Breast epithelium (tissue), 4 donors: ENCODE results near the gene SOX8. TPM values are rescaled to one million over a fixed set of nuclear protein-coding genes. Genes with fewer than 3 reads are reported as not detected.

Source experiments
- DNase-seq, 2 donors: peaks; one replicate each; pipeline ENCODE4 v3.0.0-alpha.2; 2019; ENCODE audit warnings: low spot score in 2 of 2
- H3K27ac ChIP-seq, 2 donors: fragments of 200-600 bp; sonication (generic) in 1 of 2; one replicate each; pipeline ENCODE4 v1.5.1; 2016 to 2019; ENCODE audit warnings: mild to moderate bottlenecking in 1 of 2
- H3K27me3 ChIP-seq, 2 donors: fragments of 200-600 bp; sonication (generic) in 1 of 2; one replicate each; pipeline versions ENCODE4 v1.5.1 to v1.6.0; 2017 to 2019; ENCODE audit warnings: control low read depth in 1 of 2, mild to moderate bottlenecking in 1 of 2
- H3K36me3 ChIP-seq: fragments of 200-600 bp; one replicate; pipeline ENCODE4 v1.5.1; 2019
- H3K4me1 ChIP-seq, 2 donors: fragments of 200-600 bp; sonication (generic); one replicate each; pipeline ENCODE4 v1.5.1; 2016 to 2019; ENCODE audit warnings: control low read depth in 1 of 2
- H3K4me3 ChIP-seq, 3 donors: fragments of 200-600 bp; sonication (generic); 1 replicate in 2 of 3; 2 replicates in 1 of 3; pipeline ENCODE4 v1.5.1; 2016 to 2019; ENCODE audit warnings: mild to moderate bottlenecking in 3 of 3, moderate library complexity in 2 of 3
- H3K9me3 ChIP-seq, 2 donors: fragments of 200-600 bp; sonication (generic) in 1 of 2; one replicate each; pipeline ENCODE4 v1.5.1; 2016 to 2019; ENCODE audit warnings: control low read depth in 1 of 2
- POLR2A ChIP-seq: fragments of 450-650 bp; IDR thresholded peaks from one replicate; pipeline ENCODE4 v1.6.1; 2016; ENCODE audit warnings: antibody characterized with exemption, mild to moderate bottlenecking, moderate library complexity
- POLR2AphosphoS5 ChIP-seq, 3 donors: sonication (generic); formaldehyde crosslinking; IDR thresholded peaks; one replicate each; pipeline ENCODE4 v1.6.1; 2017; ENCODE audit warnings: antibody characterized with exemption in 3 of 3
- intact Hi-C: fragments of 100-400 bp; cut with DNase I; formaldehyde crosslinking; loops from one replicate; pipeline ENCODE4 v1.15.1; 2023; ENCODE audit warnings: low total_unique reads
- total RNA-seq, 3 donors: library from RNA; depleted of rRNA; stranded (reverse); fragments of >200 nt; gene quantifications; one replicate each; pipeline ENCODE4 v1.1.0, GENCODE V29; 2016
- TF ChIP-seq, protein P1 (sequence below), 3 donors: fragments of 450-650 bp; IDR thresholded peaks; one replicate each; pipeline ENCODE4 v1.5.1; 2016 to 2017; ENCODE audit warnings: antibody characterized with exemption in 3 of 3, mild to moderate bottlenecking in 3 of 3, moderate library complexity in 3 of 3

SOX8 gene
- total RNA-seq, 3 donors from 2014 or later = 0.32 to 6.6 (median 1.3) TPM

DNA sequence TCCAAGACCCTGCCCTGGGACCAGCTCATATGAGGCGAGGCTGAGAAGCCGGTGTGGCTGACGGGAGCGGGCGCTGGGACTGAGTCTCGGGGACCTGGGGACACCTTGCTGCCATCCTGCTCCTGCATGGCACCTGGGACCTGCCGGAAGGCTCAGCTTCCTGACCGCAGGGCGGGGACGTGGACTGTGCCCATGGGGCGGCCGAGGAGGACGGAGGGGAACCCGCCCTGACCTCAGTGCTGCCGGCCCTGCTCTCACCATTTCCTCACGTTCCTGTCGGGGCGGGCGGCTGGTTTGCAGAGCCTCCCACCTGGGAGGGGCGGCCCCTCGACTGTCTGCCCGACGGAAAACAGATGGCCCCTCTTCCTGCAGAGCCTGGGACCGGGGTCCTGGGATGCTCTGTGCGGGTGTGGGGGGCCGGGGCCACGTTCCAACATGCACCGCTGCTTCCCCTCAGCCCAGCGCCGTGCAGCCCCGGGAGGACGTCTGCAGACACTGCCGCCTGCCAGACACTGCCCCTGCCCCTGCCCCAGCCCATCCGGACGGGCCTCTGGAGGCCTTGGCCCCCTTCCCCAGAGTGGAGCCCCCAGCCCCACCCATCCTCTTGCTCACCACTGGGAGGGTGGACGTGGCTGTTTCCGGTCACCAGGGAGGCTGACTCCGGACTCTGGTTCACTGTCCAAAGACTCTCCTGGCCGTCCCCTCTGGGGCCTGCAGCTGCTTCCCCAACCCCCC lies 47.1 kb downstream of the SOX8 start:
- no peak for DNase-seq
- peaks cover 0 to 74% of the 10 kb centered on the region in 2 donors for H3K27me3 ChIP-seq
- peaks cover 0 to 7% of the 10 kb centered on the region in 2 donors for H3K4me1 ChIP-seq
- H3K36me3 ChIP-seq = no peaks in the 10 kb centered on the region
- intact Hi-C loops = no loop called here
- H3K9me3 ChIP-seq = no peaks in the 10 kb centered on the region
- no peak for TF ChIP-seq POLR2A
- TF ChIP-seq, protein P1, sequence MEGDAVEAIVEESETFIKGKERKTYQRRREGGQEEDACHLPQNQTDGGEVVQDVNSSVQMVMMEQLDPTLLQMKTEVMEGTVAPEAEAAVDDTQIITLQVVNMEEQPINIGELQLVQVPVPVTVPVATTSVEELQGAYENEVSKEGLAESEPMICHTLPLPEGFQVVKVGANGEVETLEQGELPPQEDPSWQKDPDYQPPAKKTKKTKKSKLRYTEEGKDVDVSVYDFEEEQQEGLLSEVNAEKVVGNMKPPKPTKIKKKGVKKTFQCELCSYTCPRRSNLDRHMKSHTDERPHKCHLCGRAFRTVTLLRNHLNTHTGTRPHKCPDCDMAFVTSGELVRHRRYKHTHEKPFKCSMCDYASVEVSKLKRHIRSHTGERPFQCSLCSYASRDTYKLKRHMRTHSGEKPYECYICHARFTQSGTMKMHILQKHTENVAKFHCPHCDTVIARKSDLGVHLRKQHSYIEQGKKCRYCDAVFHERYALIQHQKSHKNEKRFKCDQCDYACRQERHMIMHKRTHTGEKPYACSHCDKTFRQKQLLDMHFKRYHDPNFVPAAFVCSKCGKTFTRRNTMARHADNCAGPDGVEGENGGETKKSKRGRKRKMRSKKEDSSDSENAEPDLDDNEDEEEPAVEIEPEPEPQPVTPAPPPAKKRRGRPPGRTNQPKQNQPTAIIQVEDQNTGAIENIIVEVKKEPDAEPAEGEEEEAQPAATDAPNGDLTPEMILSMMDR (IDR thresholded peaks at IDR 0.05) = no peak
- no peak for TF ChIP-seq POLR2AphosphoS5 (IDR thresholded peaks at IDR 0.05)
- no peak overlapping the region for H3K27ac ChIP-seq
- no peak overlapping the region for H3K4me3 ChIP-seq

DNA sequence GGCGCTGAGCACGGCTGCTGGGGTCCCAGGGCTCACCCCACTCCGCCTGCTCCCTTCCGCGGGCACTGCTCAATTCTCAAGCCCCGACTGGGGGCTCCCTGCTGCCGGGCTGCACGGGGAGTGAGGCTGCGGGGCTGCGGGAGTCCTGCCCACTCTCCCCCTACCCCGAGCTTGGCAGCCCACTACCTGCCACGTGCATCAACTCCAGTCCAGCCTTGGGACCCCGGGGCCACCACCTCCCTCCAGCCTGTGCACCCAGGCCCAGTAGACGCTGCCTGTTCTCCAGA lies 47.6 kb downstream of the SOX8 start:
- H3K4me1 ChIP-seq = peaks cover 0 to 7% of the 10 kb centered on the region in 2 donors
- no peak for TF ChIP-seq POLR2AphosphoS5 (IDR thresholded peaks at IDR 0.05)
- TF ChIP-seq POLR2A = no peak
- TF ChIP-seq, protein P1 (IDR thresholded peaks at IDR 0.05) = no peak
- H3K27me3 ChIP-seq = peaks cover 0 to 69% of the 10 kb centered on the region in 2 donors
- no peak overlapping the region for H3K27ac ChIP-seq
- DNase-seq = no peak
- H3K4me3 ChIP-seq = no peak overlapping the region
- H3K36me3 ChIP-seq = no peaks in the 10 kb centered on the region
- intact Hi-C loops = no loop called here
- no peaks in the 10 kb centered on the region for H3K9me3 ChIP-seq

DNA sequence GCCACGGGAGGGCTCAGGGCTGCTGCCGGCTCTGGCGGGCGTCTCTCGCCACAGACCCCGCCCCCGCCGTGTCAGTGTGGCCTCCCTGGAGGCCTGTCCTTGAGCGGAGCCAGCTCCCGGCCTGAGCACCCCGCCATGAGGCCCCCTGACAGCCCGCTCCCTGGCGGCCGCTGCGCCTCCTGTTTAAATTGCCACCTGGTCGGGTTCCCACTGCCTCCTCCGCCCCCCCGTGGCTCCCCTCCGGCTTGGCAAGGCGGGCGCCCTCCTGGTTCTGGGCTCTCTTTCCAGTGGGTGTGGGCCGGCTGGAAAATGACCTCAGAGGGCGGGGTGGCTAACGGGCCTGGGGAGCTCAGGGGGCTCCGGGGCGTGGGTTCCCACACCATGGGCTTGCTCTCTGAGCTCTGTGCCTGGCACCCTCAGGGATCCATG lies 48.9 kb downstream of the SOX8 start:
- no peak overlapping the region for H3K4me3 ChIP-seq
- H3K4me1 ChIP-seq = peaks cover 0 to 7% of the 10 kb centered on the region in 2 donors
- H3K27ac ChIP-seq = no peak overlapping the region
- no peaks in the 10 kb centered on the region for H3K36me3 ChIP-seq
- DNase-seq = no peak
- no peaks in the 10 kb centered on the region for H3K9me3 ChIP-seq
- no peak for TF ChIP-seq POLR2AphosphoS5 (IDR thresholded peaks at IDR 0.05)
- intact Hi-C loops = no loop called here
- peaks cover 0 to 68% of the 10 kb centered on the region in 2 donors for H3K27me3 ChIP-seq

DNA sequence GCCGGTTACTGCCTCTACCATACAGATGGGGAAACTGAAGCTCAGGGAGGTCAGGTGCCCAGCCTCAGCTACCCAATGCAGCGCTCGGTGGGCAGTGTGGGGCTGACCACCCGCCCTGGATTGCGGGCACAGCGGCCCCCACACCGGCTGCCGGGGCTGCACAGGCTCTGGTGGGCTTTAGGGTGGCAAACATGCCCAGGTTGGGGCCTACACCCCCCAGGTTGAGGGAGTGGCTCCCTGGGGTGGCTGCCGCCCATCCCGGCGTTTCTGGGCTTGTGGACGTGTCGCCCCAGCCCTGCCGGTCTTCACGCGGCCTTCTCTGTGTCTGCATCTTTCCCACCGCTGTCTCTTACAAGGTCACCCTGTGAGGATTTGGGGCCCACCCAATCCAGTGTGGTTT lies 50.1 kb downstream of the SOX8 start:
- peaks cover 0 to 2% of the 10 kb centered on the region in 2 donors for H3K4me1 ChIP-seq
- H3K9me3 ChIP-seq = no peaks in the 10 kb centered on the region
- no peak overlapping the region for H3K4me3 ChIP-seq
- TF ChIP-seq, protein P1 (IDR thresholded peaks at IDR 0.05) = no peak
- TF ChIP-seq POLR2A (no peak), POLR2AphosphoS5 (IDR thresholded peaks at IDR 0.05) (no peak)
- intact Hi-C loops = no loop called here
- no peak for DNase-seq
- no peak overlapping the region for H3K27ac ChIP-seq
- peaks cover 2 to 69% of the 10 kb centered on the region in 2 donors for H3K27me3 ChIP-seq
- no peaks in the 10 kb centered on the region for H3K36me3 ChIP-seq

DNA sequence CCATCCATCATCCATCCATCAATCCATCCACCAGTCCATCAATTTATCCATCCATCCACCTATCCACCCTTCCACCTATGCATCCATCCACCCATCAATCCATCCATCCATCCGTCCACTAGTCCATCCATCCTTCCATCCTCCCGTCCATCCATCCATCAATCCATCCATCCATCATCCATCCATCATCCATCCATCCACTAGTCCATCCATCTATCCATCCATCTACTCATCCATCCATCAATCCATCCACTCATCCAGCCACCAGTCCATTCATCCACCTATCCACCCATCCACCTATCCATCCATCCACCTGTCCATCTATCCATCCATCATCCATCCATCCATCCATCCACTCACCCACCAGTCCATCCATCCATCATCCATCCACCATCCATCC lies 51.0 kb downstream of the SOX8 start:
- intact Hi-C loops = no loop called here
- Histone ChIP-seq H3K4me3 (no peak overlapping the region), H3K36me3 (no peaks in the 10 kb centered on the region), H3K27me3 (peaks cover 2 to 75% of the 10 kb centered on the region in 2 donors), H3K27ac (no peak overlapping the region), H3K4me1 (no peaks in the 10 kb centered on the region), H3K9me3 (no peaks in the 10 kb centered on the region)
- TF ChIP-seq, protein P1 (IDR thresholded peaks at IDR 0.05) = no peak
- TF ChIP-seq POLR2A (no peak), POLR2AphosphoS5 (IDR thresholded peaks at IDR 0.05) (no peak)
- DNase-seq = no peak
